MM.1S (cell line): ENCODE measurements around the gene NANOS1.

Experiments used
- EZH2 ChIP-seq: fragments of 300-600 bp; sonication (generic); optimal IDR thresholded peaks from 2 replicates; pipeline ENCODE3; 2017; ENCODE audit warnings: low read depth, mild to moderate bottlenecking, antibody characterized with exemption, low read length, mixed read lengths
- TF ChIP-seq, protein P1 (sequence below): fragments of 300-600 bp; sonication (generic); IDR thresholded peaks from 2 replicates; pipeline ENCODE4 v1.5.1; 2016; ENCODE audit warnings: antibody characterized with exemption, low read length, mixed read lengths

DNA sequence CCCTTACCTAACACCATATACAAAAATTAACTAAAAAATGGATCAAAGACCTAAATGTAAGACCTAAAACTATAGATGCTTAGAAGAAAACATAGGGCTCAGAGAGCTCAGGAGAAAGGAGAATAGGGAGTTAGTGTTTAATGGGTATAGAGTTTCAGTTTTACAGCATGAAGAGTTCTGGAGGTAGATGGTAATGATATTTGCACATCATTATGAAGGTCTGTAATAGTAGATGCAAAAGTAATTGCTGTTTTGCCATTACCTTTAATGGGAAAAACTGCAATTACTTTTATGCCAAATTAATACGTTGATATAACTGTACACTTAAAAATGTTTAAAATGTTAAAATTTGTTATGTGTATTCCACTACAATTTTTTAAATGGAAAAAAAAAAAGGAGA lies 39.2 kb upstream of the NANOS1 start:
- TF ChIP-seq, protein P1, sequence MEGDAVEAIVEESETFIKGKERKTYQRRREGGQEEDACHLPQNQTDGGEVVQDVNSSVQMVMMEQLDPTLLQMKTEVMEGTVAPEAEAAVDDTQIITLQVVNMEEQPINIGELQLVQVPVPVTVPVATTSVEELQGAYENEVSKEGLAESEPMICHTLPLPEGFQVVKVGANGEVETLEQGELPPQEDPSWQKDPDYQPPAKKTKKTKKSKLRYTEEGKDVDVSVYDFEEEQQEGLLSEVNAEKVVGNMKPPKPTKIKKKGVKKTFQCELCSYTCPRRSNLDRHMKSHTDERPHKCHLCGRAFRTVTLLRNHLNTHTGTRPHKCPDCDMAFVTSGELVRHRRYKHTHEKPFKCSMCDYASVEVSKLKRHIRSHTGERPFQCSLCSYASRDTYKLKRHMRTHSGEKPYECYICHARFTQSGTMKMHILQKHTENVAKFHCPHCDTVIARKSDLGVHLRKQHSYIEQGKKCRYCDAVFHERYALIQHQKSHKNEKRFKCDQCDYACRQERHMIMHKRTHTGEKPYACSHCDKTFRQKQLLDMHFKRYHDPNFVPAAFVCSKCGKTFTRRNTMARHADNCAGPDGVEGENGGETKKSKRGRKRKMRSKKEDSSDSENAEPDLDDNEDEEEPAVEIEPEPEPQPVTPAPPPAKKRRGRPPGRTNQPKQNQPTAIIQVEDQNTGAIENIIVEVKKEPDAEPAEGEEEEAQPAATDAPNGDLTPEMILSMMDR: no peak
- TF ChIP-seq EZH2: no peak
